Measurements from ENCODE around the gene USP34. TPM values are rescaled to one million over a fixed set of nuclear protein-coding genes. Genes with fewer than 3 reads are reported as not detected.

Gene USP34
- polyA plus RNA-seq, 5 donors: 130 to 180 (median 157) TPM

DNA sequence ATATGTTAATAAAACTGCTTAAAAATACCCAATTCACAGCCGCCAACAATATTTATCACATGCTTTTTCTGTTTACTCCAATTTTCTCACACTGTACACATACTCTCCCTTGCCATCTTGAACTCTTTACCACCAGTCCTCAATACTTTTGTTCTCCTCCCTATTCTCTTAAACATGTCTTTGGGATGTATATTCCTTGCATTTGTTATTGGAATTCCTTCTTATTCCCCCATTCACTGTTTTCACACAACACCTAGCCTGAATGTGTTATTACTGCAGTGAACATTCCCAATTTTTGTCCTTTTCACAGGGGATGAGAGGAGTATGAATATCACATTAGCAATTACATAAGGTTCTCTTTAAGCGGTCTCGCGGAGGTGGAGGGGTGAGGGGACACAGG lies 94.7 kb downstream of the USP34 start:
- no peak for DNase-seq

DNA sequence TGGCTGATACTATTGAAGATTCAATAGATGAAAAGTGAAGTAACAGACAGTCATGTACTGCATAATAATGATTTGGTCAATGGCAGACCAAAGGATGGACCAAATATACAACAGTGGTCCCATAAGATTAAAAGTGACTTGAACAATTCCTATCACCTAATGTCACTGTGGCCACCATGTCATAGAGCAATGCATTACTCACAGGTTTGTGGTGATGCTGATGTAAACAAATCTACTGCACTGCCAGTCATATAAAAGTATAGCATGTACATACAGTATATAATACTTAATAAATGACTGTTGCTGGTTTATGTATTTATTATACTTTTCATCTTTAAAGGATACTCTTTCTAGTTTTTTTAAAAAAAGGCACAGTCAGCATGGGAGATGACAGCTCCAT lies 99.9 kb downstream of the USP34 start:
- DNase-seq: no peak

DNA sequence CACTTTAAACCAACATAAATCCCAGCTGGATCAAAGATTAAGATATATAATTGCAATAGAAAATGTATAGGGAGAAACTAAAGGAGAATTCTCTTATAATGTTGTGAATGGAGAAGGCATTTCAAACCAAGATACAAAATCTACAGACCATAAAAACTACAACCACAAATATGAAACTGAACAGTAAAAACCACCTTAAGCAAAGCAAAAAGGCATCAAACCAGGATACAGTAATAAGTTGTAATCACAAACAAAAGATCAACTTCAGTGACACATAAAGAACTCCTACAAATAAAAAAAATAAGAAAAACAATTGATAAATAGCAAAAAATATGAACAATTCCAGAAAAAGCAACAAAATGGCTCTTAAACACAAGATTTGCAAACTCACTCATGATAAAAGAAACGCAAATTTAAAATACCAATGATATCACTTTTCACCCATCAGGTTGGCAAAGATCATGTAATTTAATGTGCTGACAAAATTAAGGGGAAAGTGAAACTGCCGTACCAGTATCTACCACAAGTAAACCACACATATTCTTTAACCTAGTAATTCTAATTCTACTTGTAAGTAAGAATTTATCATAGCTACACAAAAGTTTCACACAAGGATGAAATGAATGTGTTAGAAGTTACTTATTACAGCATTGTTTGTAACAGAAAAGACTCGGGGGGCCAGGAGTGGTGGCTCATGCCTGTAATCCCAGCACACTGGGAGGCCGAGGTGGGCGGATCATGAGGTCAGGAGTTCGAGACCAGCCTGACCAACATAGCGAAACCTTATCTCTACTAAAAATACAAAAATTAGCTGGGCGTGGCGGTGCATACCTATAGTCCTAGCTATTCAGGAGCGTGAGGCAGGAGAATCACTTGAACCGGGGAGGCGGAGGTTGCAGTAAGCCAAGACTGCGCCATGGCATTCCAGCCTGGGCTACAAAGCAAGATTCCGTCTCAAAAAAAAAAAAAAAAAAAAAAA lies 101.9 kb downstream of the USP34 start:
- DNase-seq: no peak

DNA sequence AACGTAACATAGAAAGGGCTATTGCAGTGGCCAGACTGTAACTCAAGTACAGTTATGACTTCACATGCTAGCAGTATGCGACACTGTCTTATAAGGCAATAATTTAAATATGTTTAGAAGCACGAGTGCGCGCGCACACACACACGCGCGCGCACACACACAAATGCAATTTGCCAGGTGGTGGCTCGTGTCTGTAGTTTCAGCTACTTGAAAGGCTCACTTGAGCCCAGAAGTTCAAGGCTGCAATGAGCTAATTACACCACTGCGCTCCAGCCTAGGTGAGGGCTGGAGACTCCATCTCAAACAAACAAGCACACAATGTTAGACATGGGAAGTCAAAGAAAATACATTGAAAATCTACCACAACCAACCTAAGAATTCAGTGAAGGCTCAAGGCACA lies 103.7 kb downstream of the USP34 start:
- no peak for DNase-seq

DNA sequence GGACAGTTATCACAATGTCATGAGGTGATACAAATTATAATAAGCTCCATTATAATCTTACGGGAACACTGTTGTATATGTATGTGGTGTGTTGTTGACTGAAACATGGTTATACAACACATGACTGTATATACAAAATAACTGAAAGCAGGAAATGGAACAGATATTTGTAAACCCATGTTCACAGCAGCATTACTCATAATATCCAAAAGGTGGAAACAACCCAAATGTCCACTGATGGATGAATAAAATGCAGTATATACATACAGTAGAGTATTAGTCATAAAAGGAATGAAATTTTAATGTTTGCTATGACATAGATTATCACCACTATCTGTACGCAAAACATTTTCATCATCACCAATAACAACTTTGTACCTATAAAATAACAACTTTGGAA lies 107.3 kb downstream of the USP34 start:
- no peak for DNase-seq

DNA sequence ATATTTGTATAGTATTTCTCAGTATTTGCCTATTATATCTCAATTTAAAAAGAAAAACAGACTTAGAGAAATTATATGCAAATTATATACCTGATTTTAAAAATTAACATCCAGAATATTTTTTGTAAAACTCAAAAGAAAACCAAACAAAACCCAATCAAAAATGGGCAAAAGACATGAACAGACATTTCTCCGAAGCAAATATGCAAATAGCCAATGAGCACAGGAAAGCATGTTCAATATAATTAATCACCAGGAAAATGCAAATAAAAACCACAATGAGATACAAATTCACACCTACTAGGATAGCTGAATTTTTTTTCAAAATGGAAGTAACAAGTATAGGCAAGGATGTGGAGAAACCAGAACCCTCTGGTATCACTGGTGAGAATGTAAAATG lies 108.0 kb downstream of the USP34 start:
- DNase-seq: no peak

DNA sequence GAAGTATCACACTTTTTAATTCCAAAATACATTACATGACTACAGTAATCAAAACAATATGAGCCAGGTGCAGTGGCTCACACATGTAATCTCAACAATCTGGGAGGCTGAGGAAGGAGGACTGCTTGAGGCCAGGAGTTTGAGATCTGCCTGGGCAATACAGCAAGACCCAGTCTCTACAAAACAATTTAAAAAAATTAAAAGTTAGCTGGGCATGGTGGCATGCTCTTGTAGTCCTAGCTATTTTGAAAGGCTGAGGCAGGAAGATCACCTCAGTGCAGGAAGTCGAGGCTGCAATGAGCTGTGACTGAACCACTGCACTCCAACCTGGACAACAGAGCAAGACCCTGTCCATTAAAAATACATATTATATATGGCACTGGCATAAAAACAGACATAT lies 109.8 kb downstream of the USP34 start:
- DNase-seq: no peak

DNA sequence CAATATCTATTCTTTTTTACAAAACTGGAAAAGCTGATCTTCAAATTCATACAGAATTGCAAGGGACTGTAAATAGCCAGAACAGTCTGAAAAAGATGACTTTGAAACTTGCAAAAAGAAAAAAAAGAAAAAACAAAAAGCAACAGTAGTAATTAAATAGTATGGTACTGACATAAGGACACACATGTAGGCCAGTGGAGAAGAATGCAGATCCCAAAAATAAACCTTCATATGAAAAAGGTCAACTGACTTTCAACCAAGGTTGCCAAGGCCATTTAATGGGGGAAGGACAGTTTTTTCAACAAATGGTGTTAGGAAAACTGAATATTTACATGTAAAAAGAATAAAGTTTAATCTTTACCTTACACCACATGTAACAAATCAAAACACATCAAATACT lies 111.8 kb downstream of the USP34 start:
- DNase-seq: no peak

DNA sequence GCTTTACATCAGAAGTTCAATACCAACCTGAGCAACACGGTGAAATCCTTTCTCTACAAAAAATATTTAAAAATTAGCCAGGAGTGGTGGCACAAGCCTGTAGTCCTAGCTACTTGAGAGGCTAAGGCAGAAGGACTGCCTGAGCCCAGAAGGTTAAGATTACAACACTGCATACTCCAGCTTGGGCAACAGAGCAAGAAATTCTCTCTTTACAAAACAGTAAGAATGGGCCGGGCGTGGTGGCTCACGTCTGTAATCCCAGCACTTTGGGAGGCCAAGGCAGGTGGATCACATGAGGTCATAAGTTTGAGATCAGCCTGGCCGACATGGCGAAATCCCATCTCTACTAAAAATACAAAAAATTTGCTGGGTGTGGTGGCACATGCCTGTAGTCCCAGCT lies 113.2 kb downstream of the USP34 start:
- no peak for DNase-seq

DNA sequence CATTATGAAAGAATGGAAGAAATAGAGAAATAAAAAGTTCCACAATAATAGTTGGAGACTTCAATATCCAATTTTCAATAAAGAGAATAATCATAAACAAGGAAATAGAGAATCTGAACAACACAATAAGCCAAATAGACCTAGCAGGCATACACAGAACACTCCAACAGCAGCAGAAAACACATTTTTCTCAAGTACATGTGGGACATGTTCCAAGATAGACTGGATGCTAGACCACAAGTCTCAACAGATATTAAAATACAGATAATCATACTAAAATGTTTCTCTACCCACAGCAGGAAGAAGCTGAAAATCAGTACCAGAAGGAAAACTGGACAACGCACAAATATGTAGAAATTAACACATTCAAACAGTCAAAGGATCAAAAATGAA lies 113.9 kb downstream of the USP34 start:
- DNase-seq: peak in 1 of 2 donors; percentile 7

DNA sequence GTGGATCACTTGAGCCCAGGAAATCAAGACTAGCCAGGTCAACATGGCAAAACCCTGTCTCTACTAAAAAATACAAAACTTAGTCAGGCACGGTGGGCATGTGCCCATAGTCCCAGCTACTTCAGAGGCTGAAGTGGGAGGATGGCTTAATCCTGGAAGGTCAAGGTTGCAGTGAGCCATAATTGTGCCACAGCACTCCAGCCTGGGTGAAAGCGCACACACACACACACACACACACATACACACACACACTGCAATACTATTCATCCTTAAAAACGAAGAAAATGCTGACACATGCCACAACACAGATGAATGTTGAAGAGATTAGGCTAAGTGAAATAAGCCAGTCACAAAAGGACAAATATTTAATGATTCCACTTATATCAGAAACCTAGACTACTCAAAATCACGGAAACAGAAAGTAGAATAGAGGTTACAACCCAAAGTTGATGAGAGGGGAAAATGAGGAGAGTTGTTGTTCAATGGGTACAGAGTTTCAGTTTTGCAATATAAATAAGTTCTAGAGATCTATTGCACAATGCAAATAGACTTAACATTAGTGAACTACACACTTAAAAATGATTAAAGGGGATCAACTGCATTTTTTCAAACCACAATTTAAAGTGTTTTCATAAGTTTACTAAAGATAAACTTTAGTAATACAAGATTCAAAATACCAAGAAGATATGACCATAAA lies 114.5 kb downstream of the USP34 start:
- peak; percentile 6 to 9 for DNase-seq

DNA sequence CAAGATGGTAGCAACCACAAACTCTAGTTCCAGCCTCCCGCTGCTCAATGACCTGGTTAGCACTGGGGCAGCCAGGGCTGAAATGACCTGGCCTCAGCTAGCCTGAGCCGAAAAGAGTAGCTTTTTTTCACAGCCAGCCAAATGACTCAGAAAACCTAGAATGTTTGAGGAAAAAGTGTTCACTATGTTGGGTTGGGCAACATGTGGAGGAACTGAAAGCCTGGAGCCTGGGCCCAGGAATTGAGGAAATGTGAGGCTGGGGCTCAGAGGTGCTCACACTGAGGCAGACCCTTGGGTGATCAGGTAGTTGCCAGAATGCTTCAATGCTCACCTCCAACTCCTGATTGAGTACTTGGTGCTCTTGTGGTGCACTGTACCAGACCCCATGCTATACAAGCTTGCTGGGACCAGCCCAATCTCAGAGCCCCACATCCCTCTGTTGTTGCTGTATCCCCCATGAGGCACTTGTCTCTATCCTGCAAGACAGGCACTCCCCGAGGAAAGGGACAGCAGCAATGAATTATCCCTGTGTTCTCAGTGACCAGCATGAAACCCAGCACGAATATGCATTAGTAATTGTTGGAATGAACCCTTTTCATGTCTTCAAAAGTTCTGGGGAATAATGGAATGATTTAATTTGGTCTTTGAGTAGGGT lies 116.2 kb downstream of the USP34 start:
- no peak for DNase-seq

DNA sequence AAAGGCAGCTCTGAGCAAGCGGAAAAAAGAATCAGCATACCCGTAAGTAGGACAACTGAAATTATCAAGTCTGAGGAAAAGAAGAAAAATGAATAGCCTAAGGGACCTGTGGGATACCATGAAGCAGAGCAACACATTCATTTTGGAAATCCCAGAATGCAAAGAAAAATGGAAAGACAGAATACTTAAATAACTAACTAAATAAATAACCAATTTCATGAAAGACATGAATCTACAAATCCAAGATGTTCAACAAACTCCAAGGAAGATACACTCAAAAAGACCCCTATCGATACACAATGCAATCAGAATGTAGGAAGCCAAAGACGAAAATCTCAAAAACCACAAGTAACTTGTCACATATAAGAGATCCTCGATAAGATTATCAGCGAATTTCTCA lies 117.0 kb downstream of the USP34 start:
- DNase-seq: no peak

DNA sequence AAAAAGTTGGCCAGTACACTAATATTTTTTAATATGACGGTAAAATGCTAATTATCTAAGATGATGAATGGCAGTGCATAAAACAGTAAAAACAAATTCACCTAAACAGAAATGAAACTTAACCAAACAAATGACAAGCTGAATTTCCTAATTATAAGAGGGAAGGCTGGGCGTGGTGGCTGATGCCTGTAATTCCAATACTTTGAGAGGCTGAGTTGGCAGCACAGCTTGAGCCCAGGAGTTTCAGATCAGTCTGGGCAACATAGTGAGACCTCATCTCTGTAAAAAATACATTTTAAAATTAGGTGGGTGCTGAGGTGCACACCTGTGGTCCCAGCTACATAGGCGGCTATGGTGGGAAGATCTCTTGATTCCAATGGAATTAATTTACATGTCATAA lies 120.1 kb downstream of the USP34 start:
- no peak for DNase-seq

DNA sequence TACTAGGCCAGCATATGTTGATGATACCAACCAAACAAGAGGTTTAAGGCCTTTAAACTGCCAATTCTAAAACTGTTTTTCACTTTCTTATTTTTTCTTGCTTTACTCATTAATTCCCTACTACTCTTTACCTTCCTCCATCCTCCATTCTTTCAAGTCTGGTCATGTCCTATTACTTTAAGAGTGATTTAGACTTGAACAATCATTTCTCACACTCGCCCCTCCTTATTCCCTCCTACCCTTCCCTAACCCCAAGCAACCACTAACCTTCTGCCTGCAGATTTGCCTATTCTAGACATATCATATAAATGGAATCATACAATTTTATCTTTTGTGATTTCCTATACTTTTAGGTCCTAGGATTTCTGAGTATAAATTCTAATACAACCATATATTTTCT lies 127.7 kb downstream of the USP34 start:
- DNase-seq: no peak

DNA sequence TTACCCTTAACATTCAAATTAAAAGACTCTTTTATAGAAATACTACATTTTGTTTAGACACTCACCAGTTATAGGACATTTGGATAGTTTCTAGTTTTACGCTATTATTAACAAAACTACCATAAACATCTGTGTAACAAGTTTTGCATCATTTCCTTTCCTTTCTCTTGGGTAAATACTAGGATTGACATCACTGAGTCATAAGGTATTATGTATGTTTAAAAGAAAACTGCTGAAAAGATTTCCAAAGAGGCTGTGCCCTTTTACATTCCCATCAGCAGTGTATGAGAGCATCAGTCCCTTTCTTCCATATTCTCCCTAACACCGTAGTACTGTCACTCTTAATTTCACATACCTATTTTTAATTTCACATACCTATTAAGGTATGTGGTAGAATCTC lies 130.6 kb downstream of the USP34 start:
- no peak for DNase-seq

DNA sequence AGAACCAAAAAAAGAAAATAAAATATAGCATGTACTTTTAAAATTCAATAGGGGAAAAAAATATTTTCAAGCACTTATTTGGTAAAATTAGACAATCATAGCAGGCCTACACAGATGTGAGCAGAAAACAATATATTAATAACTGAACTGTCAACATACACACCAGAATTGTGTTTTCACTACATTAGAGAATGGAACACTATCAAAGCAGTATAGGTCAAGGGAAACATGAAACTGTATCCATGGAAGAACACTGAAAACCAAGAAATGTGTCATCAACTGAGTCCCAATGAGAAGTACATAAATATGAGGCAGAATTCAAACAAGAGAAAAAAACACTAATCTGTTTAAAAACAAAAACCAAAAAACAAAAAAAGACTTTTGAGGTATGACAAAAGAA lies 132.4 kb downstream of the USP34 start:
- DNase-seq: no peak

DNA sequence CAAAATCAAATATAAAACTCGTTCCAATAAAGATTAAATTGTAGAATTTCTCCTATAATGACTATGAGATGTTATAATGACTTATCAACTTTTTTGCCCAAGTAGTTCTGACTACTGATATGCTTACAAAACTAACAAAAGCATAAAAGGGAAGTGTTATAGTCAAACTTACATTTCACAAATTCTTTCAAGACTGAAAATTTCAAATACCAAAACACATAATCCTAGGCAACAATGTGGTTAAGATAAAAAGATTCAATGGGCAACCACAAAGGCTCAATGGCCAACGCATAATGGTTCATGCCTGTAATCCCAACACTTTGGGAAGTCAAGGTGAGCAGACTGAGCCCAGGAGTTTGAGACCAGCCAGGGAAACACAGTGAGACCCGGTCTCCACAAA lies 135.7 kb downstream of the USP34 start:
- no peak for DNase-seq

DNA sequence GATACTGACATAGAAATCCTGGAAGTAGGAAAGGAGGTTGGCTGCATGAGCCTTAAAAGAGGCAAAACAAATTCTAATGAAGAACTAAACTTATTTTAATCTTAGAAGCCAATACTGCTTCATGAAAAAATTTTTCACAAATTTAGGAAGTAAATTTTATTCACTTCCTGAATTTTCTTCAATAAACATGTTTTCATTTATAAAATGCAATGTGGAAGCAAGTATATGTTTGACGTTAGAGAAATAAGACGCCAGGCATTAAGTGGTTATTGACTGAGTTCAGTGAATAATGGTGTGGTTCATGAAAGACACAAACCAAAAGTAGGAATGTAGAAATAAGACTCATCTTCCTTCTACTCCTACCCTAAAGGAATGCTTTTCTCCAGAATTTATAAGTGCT lies 136.4 kb downstream of the USP34 start:
- no peak for DNase-seq

DNA sequence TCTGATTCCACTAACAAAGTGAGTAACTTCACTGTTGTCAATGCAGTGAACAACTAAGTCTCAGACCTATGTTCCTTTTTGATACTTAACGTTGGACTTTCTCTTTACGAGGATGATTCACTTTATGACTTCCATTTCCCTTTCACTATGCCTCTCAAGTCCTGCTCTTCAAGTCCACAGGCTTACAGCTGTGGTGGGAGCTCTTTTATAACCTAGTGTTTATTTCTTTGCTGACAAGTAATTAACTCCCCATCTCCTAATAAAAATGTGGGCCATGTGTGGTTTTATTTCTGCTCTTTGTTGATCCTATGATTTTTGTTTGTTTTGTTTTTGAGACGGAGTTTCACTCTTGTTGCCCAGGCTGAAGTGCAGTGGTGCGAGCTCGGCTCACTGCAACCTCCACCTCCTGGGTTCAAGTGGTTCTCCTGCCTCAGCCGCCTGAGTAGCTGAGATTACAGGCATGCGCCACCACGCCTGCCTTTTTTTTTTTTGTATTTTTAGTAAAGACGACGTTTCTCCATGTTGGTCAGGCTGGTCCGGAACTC lies 142.1 kb downstream of the USP34 start:
- no peak for DNase-seq

DNA sequence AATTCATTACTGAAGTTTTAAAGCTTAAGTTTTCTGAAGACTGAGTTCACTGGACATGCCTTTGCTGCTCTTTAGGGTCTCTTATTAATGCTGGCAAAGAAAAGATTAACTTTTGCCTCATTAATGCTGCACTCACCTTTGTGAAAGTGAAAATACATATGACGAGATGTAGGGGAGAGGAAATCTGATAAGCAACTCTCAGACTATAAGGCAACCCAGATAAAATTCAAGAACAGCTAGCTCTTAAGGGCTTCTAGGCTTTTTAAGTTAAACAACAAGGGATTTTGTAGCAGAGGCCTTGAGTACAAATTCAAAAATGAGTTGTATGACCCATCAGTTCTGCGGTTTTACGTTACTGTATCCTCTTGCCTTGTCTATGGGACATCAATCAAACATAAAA lies 143.7 kb downstream of the USP34 start:
- DNase-seq: no peak

DNA sequence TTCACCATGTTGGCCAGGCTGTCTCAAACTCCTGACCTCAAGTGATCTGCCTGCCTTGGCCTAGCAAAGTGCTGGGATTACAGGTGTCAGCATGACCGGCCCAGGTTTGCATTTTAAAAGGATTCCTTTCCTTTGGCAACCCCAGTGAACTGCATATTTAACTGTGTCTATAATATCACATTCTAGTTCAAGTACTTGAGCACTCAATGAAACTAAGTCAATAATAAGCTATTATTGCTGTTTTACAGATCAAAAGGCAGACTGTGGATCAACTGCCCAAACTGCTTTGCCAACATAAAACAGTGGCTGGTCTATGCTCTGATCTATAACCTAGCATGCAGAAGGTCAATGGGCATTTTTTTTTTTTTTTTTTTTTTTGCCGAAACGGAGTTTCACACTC lies 144.5 kb downstream of the USP34 start:
- DNase-seq: peak; percentile 18 to 27

Measured in right lung (tissue), 5 donors.